ENCODE data around the gene LHX2. TPM values are rescaled to one million over a fixed set of nuclear protein-coding genes. Genes with fewer than 3 reads are reported as not detected.

The LHX2 gene
- not detected for total RNA-seq

DNA sequence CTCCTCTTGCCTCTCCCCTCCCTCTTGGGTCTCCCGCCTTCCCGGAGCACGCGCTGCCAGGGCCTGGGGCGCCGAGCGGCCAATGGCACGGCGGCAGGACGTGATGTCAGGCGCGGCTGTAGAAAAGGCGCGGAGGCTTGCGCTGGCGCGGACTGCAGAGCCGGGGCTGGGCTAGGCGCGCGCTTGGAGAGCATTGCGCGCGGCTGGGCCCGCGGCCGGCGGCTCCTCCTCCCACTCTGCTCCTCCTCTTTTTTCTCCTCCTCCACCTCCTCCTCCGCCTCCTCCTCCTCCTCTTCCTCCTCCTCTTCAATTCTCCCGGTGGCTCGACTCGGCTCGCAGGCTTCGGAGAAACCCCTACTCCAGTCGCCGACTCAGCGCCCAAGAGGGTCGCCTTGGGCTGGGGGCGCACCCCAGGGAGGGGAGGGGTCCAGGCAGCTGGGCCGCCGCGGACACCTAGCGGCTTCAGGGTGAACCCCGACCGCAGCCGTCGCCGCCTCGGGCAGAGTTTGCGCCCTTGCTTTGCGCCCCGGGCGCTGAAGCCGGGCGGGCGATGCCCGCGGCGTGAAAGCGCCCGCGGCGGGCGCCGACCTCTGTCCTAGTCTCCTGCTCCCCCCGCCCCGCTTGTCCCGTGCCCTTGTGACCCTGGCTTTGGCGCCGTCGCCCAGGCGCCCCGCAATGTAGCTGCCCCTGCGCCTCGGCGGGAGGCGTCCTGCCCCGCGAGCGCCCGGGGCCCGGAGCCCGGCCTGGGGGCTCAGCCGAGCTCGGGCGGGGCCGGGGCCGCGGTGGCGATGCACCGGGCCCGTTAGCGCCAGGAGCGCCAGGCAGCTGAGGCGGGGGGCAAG lies at the start of gene LHX2:
Gene LHX2, plus strand, starts transcription at position 309 of the 842 bp plus-strand sequence. CDS start 581 bp downstream, outside the sequence.
- TF ChIP-seq, protein P1, sequence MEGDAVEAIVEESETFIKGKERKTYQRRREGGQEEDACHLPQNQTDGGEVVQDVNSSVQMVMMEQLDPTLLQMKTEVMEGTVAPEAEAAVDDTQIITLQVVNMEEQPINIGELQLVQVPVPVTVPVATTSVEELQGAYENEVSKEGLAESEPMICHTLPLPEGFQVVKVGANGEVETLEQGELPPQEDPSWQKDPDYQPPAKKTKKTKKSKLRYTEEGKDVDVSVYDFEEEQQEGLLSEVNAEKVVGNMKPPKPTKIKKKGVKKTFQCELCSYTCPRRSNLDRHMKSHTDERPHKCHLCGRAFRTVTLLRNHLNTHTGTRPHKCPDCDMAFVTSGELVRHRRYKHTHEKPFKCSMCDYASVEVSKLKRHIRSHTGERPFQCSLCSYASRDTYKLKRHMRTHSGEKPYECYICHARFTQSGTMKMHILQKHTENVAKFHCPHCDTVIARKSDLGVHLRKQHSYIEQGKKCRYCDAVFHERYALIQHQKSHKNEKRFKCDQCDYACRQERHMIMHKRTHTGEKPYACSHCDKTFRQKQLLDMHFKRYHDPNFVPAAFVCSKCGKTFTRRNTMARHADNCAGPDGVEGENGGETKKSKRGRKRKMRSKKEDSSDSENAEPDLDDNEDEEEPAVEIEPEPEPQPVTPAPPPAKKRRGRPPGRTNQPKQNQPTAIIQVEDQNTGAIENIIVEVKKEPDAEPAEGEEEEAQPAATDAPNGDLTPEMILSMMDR (IDR thresholded peaks at IDR 0.05): no peak
- no peak for TF ChIP-seq POLR2A (IDR thresholded peaks at IDR 0.05)
- H3K27me3 ChIP-seq: peaks cover 85% of the 10 kb centered on the region
- H3K36me3 ChIP-seq: no peaks in the 10 kb centered on the region
- intact Hi-C loops (cut with DNase I): no loop called here
- peak; percentile 30 to 42 for DNase-seq
- no peak within 1 kb of the TSS for H3K27ac ChIP-seq
- peaks cover 22 to 51% of the 10 kb centered on the region in 2 donors for H3K4me1 ChIP-seq
- peak within 1 kb of the TSS in 1 of 3 donors; percentile 9 for H3K4me3 ChIP-seq (replicated peaks in 1 of 3)
- H3K9me3 ChIP-seq: no peaks in the 10 kb centered on the region
- WGBS, 2 donors: 2 to 3% methylated on average over 33 to 47 of the region's 95 CpGs

GRCh38 chr9:123964761-123965160 lies 46.8 kb upstream of the LHX2 start:
- WGBS, 2 donors: 70 to 72% methylated on average over 12 of the region's 12 CpGs
- TF ChIP-seq, protein P1 (IDR thresholded peaks at IDR 0.05): no peak
- TF ChIP-seq POLR2A (IDR thresholded peaks at IDR 0.05): no peak

GRCh38 chr9:123965801-123966686 lies 45.5 kb upstream of the LHX2 start:
- no peaks in the 10 kb centered on the region for H3K4me1 ChIP-seq
- intact Hi-C loops (cut with DNase I): no loop called here
- H3K27ac ChIP-seq: no peak overlapping the region
- TF ChIP-seq, protein P1 (IDR thresholded peaks at IDR 0.05): no peak
- TF ChIP-seq POLR2A (IDR thresholded peaks at IDR 0.05): no peak
- DNase-seq: no peak
- no peaks in the 10 kb centered on the region for H3K36me3 ChIP-seq
- H3K27me3 ChIP-seq: no peaks in the 10 kb centered on the region
- H3K9me3 ChIP-seq: no peaks in the 10 kb centered on the region
- no peak overlapping the region for H3K4me3 ChIP-seq (replicated peaks in 1 of 3)
- WGBS, 2 donors: 73 to 74% methylated on average over 8 of the region's 8 CpGs

More at GRCh38 chr9:123964761-123965160, 46.8 kb upstream of the LHX2 start:
- Histone ChIP-seq H3K4me3 (replicated peaks in 1 of 3) (no peak overlapping the region), H3K27me3 (no peaks in the 10 kb centered on the region), H3K9me3 (no peaks in the 10 kb centered on the region), H3K4me1 (no peaks in the 10 kb centered on the region), H3K27ac (no peak overlapping the region), H3K36me3 (no peaks in the 10 kb centered on the region)
- intact Hi-C loops (cut with DNase I): no loop called here
- DNase-seq: no peak

DNA sequence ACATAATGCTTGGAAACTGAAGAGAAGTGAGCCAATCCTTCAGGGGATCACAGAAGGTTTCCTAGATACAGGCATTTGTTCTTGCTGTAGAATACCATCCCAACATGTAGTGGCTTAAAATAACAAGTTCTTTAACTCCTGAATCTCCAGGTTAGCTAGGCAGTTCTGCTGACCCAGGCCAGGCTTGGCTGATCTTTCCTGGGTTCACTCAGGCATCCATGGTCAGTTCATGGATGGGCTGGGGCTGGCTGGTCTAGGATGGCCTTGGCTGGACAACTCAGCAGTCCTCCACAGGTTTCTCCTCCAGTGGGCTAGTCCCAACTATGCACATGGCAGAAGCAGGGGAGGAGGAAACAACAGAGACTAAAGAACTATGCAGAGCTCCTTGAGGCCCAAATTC lies 44.2 kb upstream of the LHX2 start:
- H3K4me1 ChIP-seq: no peaks in the 10 kb centered on the region
- no peaks in the 10 kb centered on the region for H3K9me3 ChIP-seq
- intact Hi-C loops (cut with DNase I): no loop called here
- H3K36me3 ChIP-seq: no peaks in the 10 kb centered on the region
- H3K27ac ChIP-seq: no peak overlapping the region
- H3K27me3 ChIP-seq: no peaks in the 10 kb centered on the region
- no peak for DNase-seq
- no peak for TF ChIP-seq POLR2A (IDR thresholded peaks at IDR 0.05)
- TF ChIP-seq, protein P1 (IDR thresholded peaks at IDR 0.05): no peak
- no peak overlapping the region for H3K4me3 ChIP-seq (replicated peaks in 1 of 3)
